OCI-LY7 (cell line): ENCODE data around the gene TGFBRAP1. TPM values are rescaled to one million over a fixed set of nuclear protein-coding genes. Genes with fewer than 3 reads are reported as not detected.

Source experiments
- BruUV-seq: library from RNA; stranded (reverse); fragments of 400-500 nt; replicated peaks from 2 replicates; lab custom pipeline; 2021; lab: Mats Ljungman, UMichigan
- CTCF ChIA-PET: fragments of 300-600 bp; sonication (Branson Sonifier 250); formaldehyde crosslinking; loops from one replicate; lab custom pipeline; 2022; ENCODE audit warnings: antibody characterized with exemption; ENCODE audit not compliant: unreplicated experiment; lab: Charles Lee
- POLR2A ChIA-PET: fragments of 300-600 bp; sonication (Branson Sonifier 250); formaldehyde crosslinking; loops from one replicate; lab custom pipeline; 2022; ENCODE audit warnings: antibody characterized with exemption; lab: Charles Lee
- DNase-seq: peaks from one replicate; pipeline ENCODE4 v3.0.0-alpha.2; 2015; ENCODE audit warnings: low spot score
- H2AFZ ChIP-seq: fragments of 200-600 bp; sonication (generic), shearing (Covaris generic); 2 replicates; pipeline ENCODE4 v1.6.1; 2014; ENCODE audit warnings: mild to moderate bottlenecking, antibody characterized with exemption, low read length, moderate library complexity
- H3K27ac ChIP-seq: fragments of 200-600 bp; sonication (generic); 2 replicates; pipeline ENCODE4 v1.5.1; 2014; ENCODE audit warnings: mixed run types, low read depth, mild to moderate bottlenecking, moderate library complexity, low read length, inconsistent platforms; ENCODE audit not compliant: poor library complexity, severe bottlenecking
- H3K36me3 ChIP-seq: fragments of 200-600 bp; sonication (generic); 2 replicates; pipeline ENCODE4 v1.6.1; 2014; ENCODE audit warnings: mild to moderate bottlenecking, antibody characterized with exemption, low read length, moderate library complexity, mixed read lengths; ENCODE audit not compliant: insufficient read depth
- H3K4me1 ChIP-seq: fragments of 200-600 bp; sonication (generic); 2 replicates; pipeline ENCODE4 v1.5.1; 2014; ENCODE audit warnings: mild to moderate bottlenecking, low read length; ENCODE audit not compliant: insufficient read depth, poor library complexity, severe bottlenecking
- H3K4me2 ChIP-seq: fragments of 200-600 bp; sonication (generic); 2 replicates; pipeline ENCODE4 v1.6.1; 2014; ENCODE audit warnings: mild to moderate bottlenecking, low read length
- H3K4me3 ChIP-seq: fragments of 200-600 bp; sonication (generic); 2 replicates; pipeline ENCODE4 v1.5.1; 2014; ENCODE audit warnings: mild to moderate bottlenecking, low read depth, low read length; ENCODE audit not compliant: poor library complexity, severe bottlenecking
- H3K79me2 ChIP-seq: fragments of 200-600 bp; sonication (generic); 2 replicates; pipeline ENCODE4 v1.6.1; 2016; ENCODE audit warnings: low read depth, mild to moderate bottlenecking, low read length, moderate library complexity, mixed read lengths; ENCODE audit not compliant: insufficient read depth
- H3K9me2 ChIP-seq: fragments of 200-600 bp; sonication (generic); 2 replicates; pipeline ENCODE4 v1.6.1; 2016; ENCODE audit warnings: mild to moderate bottlenecking, low read length, mixed read lengths; ENCODE audit not compliant: insufficient read depth
- H3K9me3 ChIP-seq: fragments of 200-600 bp; sonication (generic); 2 replicates; pipeline ENCODE4 v1.6.1; 2014; ENCODE audit warnings: mild to moderate bottlenecking, mixed run types, low read length, mixed read lengths
- H4K20me1 ChIP-seq: fragments of 200-600 bp; sonication (generic); 2 replicates; pipeline ENCODE4 v1.6.1; 2014; ENCODE audit warnings: mild to moderate bottlenecking, antibody characterized with exemption, low read length, moderate library complexity, mixed read lengths; ENCODE audit not compliant: insufficient read depth
- CTCF ChIP-seq: fragments of 200-600 bp; sonication (generic); conservative IDR thresholded peaks from 2 replicates; pipeline ENCODE4 v1.5.1; 2014; ENCODE audit warnings: mild to moderate bottlenecking, antibody characterized with exemption, low read length, moderate library complexity, mixed read lengths
- EZH2phosphoT487 ChIP-seq: fragments of 200-600 bp; sonication (generic); IDR thresholded peaks from 2 replicates; pipeline ENCODE4 v1.6.1; 2018; ENCODE audit warnings: low read depth, borderline replicate concordance, mild to moderate bottlenecking, mixed run types, antibody characterized with exemption, low read length, moderate library complexity, mixed read lengths
- intact Hi-C: fragments of 100-400 bp; cut with micrococcal nuclease; formaldehyde crosslinking; loops from one replicate; pipeline ENCODE4 v1.10.0; 2022; ENCODE audit not compliant: unreplicated experiment
- total RNA-seq, 2 experiments: library from RNA; depleted of rRNA in 1 of 2; stranded (reverse); fragments of >200 nt in 1 of 2; shearing (Covaris generic) in 1 of 2; gene quantifications; 2 replicates each; pipeline ENCODE4 v1.2.3, GENCODE V29; 2014 to 2022

TGFBRAP1 gene
- total RNA-seq, 2 experiments from 2014 or later = 20.5 to 24.6 TPM

- H3K4me2 ChIP-seq = no peak overlapping the region
- no peak for DNase-seq
- TF ChIP-seq CTCF (no peak), EZH2phosphoT487 (no peak)
- no peaks in the 10 kb centered on the region for H4K20me1 ChIP-seq
- H3K4me3 ChIP-seq = no peak overlapping the region
- ChIA-PET CTCF (interaction anchor here (0.5 kb wide), 1 partner anchor 18 kb away, joined by 3 read pairs; no protein-coding TSS in a partner anchor), POLR2A (no interaction called here)
- intact Hi-C loops = no loop called here
- no TSS peak for BruUV-seq
- H3K9me2 ChIP-seq = no peaks in the 10 kb centered on the region
- no peaks in the 10 kb centered on the region for H3K36me3 ChIP-seq
- H3K79me2 ChIP-seq = no peaks in the 10 kb centered on the region
- H3K9me3 ChIP-seq = no peaks in the 10 kb centered on the region
- H2AFZ ChIP-seq = no peak overlapping the region
- H3K4me1 ChIP-seq = no peaks in the 10 kb centered on the region
- no peak overlapping the region for H3K27ac ChIP-seq
Observed at GRCh38 chr2:105256431-105257047, 73.0 kb downstream of the TGFBRAP1 start.

GRCh38 chr2:105255979-105256378 lies 73.6 kb downstream of the TGFBRAP1 start:
- H3K4me2 ChIP-seq = no peak overlapping the region
- BruUV-seq = no TSS peak
- no peaks in the 10 kb centered on the region for H3K79me2 ChIP-seq
- no peaks in the 10 kb centered on the region for H3K9me2 ChIP-seq
- no peaks in the 10 kb centered on the region for H3K36me3 ChIP-seq
- no peak for DNase-seq
- H3K9me3 ChIP-seq = no peaks in the 10 kb centered on the region
- CTCF ChIA-PET = interaction anchor here (0.5 kb wide), 1 partner anchor 17 kb away, joined by 3 read pairs; no protein-coding TSS in a partner anchor
- POLR2A ChIA-PET = no interaction called here
- H2AFZ ChIP-seq = no peak overlapping the region
- TF ChIP-seq EZH2phosphoT487 (no peak), CTCF (no peak)
- no peaks in the 10 kb centered on the region for H4K20me1 ChIP-seq
- no peak overlapping the region for H3K27ac ChIP-seq
- H3K4me3 ChIP-seq = no peak overlapping the region
- no peaks in the 10 kb centered on the region for H3K4me1 ChIP-seq
- intact Hi-C loops = no loop called here

- Histone ChIP-seq H4K20me1 (no peaks in the 10 kb centered on the region), H3K36me3 (no peaks in the 10 kb centered on the region), H3K9me2 (no peaks in the 10 kb centered on the region), H3K27ac (no peak overlapping the region), H2AFZ (no peak overlapping the region), H3K9me3 (no peaks in the 10 kb centered on the region), H3K4me3 (no peak overlapping the region), H3K4me2 (no peak overlapping the region), H3K4me1 (no peaks in the 10 kb centered on the region), H3K79me2 (no peaks in the 10 kb centered on the region)
- ChIA-PET POLR2A (no interaction called here), CTCF (no interaction called here)
- TF ChIP-seq EZH2phosphoT487 = no peak
- TF ChIP-seq CTCF = no peak
- intact Hi-C loops = no loop called here
- no TSS peak for BruUV-seq
- DNase-seq = no peak
Observed at GRCh38 chr2:105254531-105255210, 74.9 kb downstream of the TGFBRAP1 start.
